GM08714 (cell line): ENCODE data around the gene TLE5.
"Not testable (repeated sequence)": the region's sequence is repeated elsewhere in the genome, so short reads cannot be mapped to it uniquely, and the experiment has no call there.

Experiments
- H3K4me3 ChIP-seq: fragments of 200-500 bp; sonication (Bioruptor generic); 2 replicates; pipeline ENCODE4 v1.5.1; 2014; ENCODE audit warnings: mild to moderate bottlenecking, low read length, inconsistent platforms
- ZNF274 ChIP-seq: IDR thresholded peaks from 2 replicates; pipeline ENCODE4 v1.6.1; 2012; ENCODE audit warnings: mild to moderate bottlenecking, low read depth, low read length

Gene TLE5

DNA sequence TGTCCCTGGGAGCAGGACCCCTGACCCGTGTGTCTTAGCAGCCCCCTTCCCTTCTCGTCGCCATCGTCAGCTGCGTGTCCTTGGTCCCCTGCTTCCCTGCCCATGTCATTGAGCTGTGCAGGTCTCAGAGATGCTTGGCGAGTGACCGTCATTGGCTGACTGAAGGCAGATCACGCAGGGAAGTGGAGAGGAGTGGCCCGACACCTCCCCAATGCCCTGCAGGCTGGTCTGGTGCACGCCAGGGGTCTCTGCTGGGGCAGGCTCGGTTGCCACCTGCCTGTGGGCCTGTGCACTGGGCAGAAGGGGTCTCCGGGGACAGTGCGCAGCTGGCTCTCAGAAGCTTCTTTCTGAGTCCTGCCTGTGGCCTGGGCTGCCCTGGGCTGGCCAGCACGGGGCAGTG lies 38.0 kb upstream of the TLE5 start:
- no peak overlapping the region for H3K4me3 ChIP-seq
- no peak for TF ChIP-seq ZNF274

DNA sequence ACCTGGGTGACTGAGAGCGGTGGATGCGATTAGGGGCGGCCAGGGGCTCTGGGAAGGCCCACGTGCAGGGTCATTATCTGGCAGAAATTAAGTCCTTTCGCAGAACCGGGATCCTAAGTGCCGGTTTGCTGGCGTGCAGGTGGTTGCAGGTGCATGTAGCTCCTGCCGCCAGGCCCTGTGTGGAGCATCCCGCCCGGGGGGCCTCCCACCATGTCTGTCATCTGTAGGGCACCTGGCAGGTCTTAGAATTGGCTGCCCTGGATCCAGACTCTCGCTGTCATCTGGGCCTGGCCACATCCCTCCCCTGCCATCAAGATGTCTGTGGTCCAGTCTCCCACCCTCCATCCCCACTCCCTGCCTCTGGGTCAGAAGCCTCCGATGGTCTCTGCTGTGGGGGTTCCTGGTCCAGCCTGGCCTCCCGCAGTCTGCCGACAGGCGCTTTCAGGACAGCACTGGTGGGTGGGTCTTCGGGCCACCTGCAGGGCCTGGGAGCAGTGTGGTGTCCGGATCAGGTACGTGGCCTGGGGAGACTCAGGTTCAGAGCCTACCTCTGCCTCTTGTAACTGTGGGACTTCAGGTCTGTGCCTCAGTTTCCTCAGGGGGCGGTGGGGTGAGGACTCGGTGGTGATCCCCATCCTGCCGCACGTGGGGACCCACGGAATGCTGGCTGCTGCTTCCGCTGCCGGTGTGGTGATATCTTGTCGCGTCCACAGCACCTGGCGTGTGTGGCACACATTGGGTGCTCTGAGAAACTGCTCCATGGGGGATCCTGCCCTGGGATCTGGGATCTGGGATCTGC lies 37.3 kb upstream of the TLE5 start:
- TF ChIP-seq ZNF274: no peak
- H3K4me3 ChIP-seq: no peak overlapping the region

DNA sequence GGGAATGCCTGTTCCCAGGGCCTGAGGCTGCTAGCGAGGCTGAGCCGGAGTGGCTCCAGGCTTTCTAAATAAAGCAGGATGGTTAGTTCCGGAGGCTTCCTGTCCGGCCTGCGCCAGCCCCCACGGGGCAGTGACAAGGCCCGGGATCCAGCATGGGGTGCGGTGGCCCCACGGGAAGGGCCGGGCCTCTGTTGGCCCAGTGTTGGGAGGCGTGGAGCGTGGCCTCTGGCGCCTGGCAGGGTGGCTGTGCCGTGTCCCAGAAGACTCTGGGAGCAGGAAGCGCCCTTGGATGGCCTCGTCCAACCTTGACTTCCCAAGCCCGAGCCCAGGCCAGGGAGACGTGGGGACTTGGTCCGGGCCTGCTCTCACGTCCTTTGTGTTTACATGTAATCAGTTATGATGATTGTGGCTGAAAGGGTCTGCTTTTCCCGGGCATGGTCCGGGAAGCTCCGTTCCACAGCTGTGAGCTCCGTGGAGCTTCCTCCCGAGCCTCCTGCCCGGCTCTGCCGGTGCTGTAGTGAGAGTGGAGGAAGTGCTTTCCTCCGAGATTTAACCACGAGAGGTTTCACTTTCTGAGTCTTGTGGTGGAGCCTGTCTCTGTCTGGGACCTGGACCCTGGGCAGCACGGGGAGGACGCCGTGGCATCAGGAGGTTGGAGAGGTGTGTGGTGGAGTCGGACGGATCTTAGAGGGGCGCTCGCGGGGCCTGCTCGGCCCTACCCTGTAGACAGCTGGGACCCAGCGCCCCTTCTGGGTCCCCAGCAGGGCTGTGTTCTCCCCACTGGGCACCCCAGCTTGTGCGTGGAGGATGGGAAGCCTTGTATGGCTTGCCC lies 36.4 kb upstream of the TLE5 start:
- no peak for TF ChIP-seq ZNF274
- H3K4me3 ChIP-seq: no peak overlapping the region

DNA sequence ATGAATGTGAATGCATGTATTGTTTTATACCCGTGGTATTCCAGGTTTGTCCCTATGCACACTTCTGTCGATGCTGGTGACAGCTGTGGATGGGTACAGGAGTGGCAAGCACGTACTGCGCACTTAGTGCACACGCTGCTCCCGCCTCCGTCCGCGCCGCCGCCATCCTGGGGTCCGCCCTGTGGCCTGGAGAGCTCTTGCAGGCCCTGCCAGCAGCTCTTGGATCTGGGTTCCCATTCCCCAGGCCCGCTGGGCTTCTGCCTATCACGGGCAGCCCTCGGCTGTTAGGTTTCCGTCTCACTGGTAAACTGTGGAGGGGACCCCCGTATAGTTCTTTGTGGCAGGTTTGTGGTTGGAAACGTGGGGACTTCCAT lies 35.8 kb upstream of the TLE5 start:
- no peak for TF ChIP-seq ZNF274
- H3K4me3 ChIP-seq: no peak overlapping the region

DNA sequence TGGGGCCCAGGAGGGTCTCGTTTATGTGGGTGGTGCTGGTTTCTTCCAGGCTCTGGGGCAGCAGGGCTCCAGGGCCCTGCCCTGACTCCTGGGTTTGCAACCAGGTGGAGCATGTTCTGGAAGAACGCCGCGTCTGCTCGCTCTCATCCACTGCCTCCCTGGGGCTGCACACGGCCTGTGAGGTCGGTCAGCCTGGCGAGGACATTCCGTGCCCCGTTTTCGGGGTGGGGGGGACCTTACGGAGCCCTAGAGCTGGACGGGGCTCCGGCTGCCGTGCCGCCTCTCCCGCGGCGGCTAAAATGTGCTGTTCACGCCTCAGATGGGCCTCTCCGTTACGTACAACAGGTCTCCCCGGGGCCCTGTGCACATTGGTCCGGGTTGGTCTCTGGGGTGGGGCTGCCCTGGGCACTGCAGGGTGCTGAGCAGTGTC lies 35.2 kb upstream of the TLE5 start:
- no peak for TF ChIP-seq ZNF274
- H3K4me3 ChIP-seq: no peak overlapping the region

DNA sequence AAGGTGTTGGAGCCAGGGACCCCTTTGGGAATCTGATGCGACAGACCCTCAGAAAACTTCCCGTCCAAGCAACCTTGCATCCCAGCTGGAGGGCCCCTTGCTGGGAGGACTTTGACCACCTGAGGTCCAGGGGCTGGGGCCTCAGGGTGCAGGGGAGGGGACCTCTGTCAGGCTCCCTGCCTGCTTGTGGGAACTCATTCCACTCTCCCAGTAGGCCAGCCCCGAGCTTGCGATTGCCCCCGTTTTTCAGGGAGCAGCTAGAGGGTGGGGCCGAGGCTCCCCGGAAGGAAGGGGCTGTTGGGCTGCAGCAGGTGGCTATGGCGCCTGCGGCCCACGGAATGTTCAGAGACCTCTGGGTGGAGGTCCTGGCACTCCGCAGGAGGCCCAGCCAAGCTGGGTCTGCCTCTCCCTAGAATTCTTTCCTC lies 34.6 kb upstream of the TLE5 start:
- no peak for TF ChIP-seq ZNF274
- no peak overlapping the region for H3K4me3 ChIP-seq

DNA sequence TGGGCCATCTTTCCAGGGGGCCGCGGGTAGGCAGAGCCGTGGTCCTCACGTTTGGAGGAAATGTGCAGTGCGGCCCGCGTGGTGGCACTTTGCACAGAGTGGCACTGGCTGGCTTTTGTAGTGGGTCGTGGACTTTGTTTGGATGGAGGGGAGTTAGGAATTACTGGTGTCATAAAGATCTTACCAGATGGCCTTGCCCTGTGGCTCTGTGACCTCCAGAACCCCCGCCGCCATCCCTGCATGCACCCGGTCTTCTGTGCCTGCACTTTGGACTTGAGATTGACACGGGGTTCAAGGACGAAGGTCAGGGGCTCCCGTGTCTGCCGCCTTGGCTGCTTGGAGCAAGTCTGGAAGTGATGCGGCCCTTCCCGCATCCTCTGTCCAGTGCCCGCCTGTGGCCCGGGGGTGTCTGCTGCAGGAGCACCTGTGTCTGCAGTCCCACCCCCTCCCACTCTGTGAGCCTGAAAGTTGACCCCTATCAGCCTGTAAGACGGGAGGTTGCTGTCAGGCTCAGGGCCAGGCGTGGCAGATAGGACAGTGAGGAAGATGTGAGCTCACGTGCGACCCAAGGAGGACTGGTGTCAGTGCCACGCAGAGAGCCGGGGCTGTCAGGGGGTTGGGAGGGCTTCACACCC lies 34.1 kb upstream of the TLE5 start:
- TF ChIP-seq ZNF274: no peak
- H3K4me3 ChIP-seq: no peak overlapping the region

DNA sequence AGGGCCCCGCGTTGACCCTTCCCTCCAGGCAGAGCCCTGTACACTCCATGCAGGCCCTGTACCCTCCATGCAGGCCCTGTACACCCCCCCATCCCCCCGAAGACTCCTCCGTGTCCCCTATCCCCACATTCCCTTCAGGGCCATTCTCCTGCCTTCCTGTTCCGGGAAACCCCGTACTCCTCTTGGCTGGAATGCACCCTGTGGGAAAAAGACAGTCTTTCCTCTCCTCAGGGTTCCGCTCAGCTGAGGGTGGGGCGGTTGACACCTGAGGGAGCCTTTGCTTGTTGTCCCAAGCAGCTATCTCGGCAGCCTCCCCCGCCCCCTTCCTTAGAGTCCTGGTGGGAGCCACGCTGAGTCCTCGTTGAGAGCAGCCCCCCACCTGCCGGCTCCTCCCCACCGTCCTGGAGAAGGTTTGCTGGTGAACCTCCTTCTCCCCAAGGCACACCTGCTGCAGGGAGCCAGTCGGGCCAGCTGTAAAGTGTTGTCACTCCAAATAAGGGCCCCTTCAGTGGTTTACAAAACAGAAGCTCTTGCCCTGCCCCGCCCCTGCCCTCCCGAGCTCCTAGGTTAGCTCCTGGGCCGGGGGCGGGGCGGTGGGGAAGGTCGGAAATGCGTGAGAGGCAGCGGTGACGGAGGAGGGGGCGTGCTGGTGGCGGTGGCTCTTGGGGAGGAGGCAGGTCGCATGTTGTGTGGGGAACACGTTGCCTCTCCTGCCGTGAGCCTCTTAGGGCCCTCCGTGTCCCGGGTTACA lies 33.3 kb upstream of the TLE5 start:
- TF ChIP-seq ZNF274: no peak
- H3K4me3 ChIP-seq: peak overlapping the region; percentile 77

DNA sequence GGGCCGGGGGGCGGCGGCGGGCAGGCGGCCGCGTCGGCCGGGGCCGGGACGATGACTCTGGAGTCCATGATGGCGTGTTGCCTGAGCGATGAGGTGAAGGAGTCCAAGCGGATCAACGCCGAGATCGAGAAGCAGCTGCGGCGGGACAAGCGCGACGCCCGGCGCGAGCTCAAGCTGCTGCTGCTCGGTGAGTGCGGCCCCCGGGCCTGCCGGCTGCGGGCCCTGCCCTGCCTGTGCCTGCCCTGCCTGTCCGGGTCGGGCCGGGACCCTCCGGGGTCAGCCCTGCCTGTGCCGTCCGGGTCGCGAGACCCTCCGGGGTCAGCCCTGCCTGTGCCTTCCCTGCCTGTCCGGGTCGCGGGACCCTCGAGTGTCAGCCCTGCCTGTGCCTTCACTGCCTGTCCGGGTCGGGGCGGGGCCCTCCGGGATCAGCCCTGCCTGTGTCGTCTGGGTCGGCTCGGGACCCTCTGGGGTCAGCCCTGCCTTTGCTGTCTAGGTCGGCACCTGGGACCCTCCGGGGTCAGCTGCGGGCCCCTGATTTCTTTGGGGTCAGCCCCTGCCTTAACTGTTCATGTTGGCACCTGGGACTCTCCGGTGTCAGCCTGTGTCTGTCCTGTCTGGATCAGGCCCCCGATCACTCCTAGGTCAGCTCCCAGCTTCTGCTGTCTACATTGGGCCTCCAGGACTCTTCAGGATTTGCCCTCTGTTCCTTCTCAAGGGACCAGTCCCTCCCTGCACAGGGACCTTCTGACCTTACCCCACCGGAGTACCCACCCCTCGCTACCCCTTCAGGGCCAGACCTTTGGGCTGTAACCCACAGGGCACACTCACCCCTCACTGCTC lies 32.5 kb upstream of the TLE5 start:
- H3K4me3 ChIP-seq: peak overlapping the region; percentile 77
- no peak for TF ChIP-seq ZNF274

DNA sequence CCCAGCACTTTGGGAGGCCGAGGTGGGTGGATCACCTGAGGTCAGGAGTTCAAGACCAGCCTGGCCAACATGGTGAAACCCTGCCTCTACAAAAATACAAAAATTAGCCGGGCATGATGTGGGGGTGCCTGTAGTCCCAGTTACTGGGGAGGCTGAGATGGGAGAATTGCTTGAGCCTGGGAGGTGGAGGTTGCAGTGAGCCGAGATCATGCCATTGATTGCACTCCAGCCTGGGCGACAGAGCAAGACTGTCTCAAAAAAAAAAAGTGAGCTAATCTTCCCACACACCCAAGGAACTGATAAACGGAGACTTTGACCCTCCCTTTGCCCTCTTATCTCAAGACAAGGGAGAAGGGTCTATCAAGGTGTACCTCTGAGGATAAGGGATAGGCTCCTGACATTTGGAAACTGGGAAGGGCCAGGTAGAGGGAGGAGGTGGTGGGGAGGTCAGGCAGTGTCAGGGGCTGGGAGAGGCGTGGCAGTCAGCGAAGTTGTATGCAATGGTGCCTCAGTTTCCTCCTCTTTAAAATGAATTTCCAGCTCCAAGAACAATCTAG lies 27.1 kb upstream of the TLE5 start:
- H3K4me3 ChIP-seq: not testable (repeated sequence)

DNA sequence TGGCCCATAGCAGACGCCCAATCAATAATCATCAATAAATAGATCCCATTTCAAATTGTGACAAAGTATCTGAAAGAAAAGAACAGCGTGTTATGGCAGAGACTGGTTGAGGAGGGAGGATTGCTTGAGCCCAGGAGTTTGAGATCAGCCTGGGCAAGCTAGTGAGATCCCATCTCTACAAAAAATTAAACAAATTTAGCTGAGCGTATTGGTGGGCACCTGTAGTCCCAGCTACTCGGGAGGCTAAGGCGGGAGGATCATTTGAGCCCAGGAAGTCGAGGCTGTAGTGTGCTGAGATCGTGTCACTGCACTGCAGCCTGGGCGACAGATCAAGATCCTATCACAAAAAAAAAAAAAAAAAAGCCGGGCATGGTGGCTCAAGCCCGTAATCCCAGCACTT lies 25.5 kb upstream of the TLE5 start:
- H3K4me3 ChIP-seq: no peak overlapping the region
- no peak for TF ChIP-seq ZNF274

DNA sequence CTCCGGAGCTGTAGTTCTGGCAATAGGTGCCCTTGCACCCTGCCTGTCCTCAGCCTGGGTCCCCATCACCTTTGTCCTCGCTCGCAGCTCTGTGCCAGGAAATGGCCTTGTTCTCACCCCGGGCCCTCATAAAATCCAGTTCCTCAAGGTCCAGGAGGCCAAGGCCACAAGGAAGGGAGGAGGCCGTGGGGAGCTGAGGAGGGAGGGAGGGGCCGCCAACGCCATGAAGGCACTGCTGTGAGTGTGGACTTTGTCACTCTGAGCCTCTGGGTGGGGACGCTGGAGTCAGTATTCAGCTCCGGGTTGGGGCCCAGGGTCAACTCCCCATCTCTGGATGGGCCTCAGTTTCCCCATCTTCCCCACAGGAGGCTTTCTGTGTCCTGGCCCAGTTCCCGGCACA lies 22.6 kb upstream of the TLE5 start:
- no peak overlapping the region for H3K4me3 ChIP-seq
- TF ChIP-seq ZNF274: no peak

DNA sequence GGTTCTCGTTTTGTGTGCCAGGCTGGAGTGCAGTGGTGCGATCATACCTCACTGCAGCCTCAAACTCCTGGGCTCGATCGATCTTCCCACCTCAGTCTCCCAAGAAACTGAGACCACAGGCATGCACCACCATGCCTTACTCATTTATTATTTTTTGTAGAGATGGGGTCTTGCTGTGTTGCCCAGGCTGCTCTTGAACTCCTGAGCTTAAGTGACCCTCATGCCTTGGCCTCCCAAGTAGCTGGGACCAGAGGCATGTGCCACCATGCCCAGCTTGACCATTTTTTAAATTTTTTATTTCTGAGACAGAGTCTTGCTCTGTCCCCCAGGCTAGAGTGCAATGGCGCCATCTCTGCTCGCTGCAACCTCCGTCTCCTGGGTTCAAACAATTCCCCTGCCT lies 21.7 kb upstream of the TLE5 start:
- H3K4me3 ChIP-seq: no peak overlapping the region

More for the DNA sequence above, 21.7 kb upstream of the TLE5 start:
- no peak for TF ChIP-seq ZNF274
